NCI-H1436 treated with DMSO at 0.1 percent for 48 hours (cell line): ENCODE measurements around the gene CD52.

Source experiments
- DNase-seq: peaks from one replicate; lab custom pipeline; 2025; lab: John Stamatoyannopoulos, UW

Gene CD52, protein sequence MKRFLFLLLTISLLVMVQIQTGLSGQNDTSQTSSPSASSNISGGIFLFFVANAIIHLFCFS

DNA sequence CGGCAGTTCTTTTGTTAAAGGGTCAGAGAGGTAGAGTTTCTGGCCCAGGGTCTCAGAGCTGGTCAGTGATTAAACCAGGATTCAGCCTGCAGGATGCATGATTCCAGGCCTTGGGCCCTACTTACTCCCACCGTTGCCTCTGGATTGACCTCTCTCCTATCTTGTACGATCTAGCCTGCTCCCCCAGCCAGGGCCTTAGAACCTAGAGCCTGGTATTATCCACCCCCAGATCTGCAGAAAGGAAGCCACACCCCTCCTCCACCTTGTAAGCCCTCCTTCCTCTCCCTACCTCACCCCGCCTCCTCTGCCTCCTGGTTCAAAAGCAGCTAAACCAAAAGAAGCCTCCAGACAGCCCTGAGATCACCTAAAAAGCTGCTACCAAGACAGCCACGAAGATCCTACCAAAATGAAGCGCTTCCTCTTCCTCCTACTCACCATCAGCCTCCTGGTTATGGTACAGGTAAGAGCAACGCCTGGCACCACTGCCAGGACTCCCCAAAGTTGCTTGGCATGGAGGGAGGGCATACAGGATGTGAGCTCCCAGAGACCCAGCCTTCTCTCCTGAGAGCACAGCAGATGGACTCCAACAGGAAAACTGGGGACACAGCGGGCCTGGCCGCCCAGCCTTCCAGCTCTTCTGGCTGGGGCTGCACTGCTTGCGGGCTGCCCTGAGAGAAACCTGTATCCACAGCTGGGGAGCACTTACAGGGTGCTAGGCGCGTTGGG lies at the start of gene CD52:
Gene CD52 (plus strand): TSS at position 347 of the 726 bp plus-strand sequence. CDS start 60 bp downstream, at position 407.
- DNase-seq = no peak

DNA sequence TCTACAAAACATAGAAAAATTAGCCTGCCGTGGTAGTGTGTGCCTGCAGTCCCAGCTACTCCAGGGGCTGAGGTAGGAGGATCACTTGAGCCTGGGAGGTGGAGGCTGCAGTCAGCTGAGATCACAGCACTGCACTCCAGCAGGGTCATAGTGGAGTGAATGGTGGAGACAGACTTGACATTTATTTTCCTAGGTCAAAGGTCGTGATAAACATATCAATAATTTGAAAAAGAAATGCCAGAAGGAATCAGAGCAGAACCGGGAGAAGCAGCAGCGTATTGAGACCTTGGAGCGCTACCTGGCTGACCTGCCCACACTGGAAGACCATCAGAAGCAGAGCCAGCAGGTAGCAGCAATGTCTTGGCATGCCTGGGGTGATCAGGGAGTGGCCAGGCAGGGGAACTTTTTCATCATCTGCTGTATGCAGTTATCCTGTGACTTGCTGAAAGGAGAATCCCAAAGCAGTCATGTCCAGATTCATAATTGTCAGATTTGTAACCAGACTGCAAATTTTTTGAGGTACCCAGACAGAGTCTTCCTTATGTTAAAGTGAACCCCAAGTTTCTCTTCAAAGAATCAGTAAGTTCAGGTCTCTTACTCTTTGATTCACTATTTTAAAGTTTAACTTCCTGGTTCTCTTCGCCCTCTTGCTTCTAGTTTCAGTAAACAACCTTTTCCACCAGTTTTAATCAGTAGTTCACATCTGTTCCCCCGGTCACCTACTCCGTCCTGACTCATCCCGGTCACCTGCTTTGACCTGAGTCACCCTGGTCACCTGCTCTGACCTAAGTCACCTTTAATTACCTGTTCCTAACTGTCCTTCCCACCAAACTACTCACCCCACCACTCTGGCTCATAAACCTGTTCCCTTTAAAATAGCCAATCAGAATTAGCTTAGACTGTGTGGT lies 49.2 kb upstream of the CD52 start:
- DNase-seq = no peak

DNA sequence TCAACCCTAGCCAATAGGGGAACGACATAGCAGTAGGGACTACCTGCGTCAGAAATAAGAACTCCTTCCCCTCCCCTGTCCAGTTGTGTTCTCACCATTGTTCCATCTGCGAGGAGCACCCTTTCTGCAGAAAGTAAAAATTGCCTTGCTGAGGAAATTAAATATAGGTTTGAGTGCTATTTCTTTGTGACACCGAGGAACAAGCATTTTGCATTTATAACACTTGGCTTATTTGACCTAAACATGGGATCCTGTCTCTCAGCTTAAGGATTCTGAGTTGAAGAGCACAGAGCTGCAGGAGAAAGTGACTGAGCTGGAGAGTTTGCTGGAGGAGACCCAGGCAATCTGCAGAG lies 48.6 kb upstream of the CD52 start:
- no peak for DNase-seq

DNA sequence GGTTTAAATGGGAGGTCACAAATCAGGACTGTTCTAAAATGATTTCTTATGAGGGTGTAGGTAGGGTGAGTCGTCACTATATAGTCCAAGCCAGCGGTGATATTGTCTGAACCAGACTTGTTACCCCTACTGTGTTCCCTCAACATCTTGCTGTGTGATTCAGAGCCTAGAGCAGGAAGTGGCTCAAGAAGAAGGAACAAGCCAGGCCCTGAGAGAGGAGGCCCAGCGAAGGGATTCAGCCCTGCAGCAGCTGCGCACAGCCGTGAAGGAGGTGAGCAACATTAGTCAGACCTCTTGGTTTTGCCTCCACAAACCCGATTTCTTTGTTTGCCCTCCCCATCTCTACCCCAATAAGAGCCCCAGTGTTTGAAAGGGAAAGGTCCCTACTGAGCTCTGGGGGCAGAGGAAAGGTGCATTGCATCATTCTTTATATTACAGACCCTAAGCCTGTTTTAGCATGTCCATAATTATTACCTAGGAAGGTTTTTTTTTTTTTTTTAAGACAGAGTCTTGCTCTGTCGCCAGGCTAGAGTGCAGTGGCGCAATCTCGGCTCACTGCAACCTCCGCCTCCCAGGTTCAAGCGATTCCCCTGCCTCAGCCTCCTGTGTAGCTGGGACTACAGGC lies 42.8 kb upstream of the CD52 start:
- no peak for DNase-seq

DNA sequence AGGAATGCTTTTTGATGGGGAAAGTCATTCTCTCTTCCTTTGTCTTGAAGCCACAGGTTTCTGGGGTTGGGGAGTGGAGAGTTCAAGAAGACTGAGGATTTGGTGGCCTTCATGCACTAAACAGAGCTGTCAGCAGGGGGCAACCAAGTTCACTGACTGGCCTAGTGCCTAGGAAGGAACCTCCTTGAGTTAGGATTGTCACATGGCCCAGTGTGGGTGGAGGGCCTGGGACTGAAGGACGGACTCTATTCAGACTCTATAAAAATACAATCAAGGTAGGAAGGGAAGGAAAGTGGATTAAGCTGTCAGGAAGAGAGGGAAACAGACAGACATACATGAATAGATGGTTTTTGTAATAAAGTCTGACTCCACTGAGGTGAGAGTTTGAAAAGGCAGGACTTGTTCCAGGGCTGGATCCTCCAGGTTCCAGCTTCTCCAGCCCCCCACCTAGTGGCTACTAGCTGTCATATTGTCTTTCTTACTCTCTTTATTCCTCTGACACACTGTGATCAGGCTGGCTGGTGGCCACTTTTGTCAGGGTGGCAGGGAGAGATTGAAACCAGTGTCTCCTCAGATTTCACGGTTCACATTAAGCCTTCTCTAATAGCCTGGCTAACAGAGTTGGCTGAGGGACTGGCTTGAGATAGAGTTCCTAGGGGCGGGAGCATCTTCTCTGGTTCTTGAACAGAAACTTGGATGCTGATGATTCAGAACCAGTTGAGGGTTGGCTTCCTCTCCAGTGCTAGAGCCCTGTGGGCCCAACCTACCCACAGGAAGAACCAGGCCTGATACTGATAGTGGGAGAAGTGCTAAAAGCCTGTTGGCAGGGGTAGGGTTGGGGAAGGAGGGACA lies 42.0 kb upstream of the CD52 start:
- no peak for DNase-seq

DNA sequence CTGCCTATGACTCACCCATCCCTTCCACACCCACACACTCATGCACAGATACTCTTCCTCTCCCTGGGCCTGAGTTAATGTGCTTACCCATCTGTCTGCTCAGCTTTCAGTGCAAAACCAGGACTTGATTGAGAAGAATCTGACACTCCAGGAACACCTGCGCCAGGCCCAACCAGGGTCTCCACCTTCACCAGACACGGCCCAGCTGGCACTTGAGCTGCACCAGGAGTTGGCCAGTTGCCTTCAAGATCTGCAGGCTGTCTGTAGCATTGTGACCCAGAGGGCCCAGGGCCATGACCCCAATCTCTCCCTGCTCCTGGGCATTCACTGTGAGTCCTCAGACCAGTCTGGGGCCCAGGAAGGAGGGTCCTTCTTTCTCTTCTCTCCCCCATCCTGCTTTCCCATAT lies 41.3 kb upstream of the CD52 start:
- no peak for DNase-seq

DNA sequence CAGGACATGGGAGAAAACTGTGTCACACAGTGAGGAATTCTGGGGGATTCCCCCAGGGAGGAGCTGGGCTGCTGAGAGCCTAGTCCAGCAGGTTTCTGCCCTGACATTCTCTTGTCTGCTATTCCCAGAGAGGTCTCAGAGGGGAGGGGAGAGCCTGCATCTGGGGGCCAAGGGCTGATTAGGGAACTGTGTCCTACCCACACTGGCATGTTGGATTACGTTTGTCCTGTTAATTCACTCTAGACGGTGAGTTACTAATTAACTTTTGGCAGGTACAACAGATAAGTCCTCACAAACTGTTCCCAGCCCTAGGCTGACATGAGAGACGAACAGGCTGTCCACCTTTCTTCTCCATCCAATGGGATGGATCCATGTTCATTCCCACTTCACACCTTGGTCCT lies 40.5 kb upstream of the CD52 start:
- no peak for DNase-seq

DNA sequence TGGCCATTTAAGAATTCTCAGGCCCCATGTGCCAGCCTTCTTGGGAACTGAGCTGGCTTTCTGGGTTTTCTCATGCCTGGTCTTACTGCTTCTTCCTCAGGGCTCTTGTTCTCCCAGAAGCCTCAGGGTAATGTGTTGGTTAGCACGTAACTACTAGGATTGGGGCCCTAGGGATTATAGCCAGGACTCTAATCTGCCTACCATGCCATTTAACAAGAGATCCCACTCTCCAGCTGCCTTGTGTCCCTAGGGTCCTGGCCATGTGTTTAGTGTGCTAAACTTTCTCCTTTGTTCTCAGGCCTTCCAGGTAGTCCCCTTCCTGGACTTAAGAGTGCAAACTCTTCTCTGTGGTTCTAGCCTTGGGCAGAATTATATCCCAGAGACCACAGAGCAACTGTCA lies 40.0 kb upstream of the CD52 start:
- DNase-seq = no peak

DNA sequence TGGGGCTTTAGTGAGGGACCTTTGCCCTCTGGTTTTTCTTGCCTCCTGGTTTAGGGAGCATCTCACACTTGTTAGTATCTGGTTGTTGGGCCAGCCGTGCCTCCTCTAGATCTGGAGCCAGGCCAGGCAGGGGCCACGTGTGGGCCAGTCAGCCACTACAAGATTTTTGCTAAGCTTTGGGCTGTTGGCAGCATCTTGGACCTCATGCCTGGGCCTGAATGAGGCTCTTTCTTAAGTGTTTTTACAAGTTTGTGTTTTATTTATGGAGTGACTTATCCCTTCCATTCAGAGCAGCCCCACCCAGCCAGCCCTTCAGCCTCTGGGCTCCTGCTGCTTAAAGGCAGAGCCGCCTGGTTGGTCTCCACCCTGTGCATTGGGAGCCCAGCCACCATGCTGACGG lies 39.5 kb upstream of the CD52 start:
- no peak for DNase-seq

DNA sequence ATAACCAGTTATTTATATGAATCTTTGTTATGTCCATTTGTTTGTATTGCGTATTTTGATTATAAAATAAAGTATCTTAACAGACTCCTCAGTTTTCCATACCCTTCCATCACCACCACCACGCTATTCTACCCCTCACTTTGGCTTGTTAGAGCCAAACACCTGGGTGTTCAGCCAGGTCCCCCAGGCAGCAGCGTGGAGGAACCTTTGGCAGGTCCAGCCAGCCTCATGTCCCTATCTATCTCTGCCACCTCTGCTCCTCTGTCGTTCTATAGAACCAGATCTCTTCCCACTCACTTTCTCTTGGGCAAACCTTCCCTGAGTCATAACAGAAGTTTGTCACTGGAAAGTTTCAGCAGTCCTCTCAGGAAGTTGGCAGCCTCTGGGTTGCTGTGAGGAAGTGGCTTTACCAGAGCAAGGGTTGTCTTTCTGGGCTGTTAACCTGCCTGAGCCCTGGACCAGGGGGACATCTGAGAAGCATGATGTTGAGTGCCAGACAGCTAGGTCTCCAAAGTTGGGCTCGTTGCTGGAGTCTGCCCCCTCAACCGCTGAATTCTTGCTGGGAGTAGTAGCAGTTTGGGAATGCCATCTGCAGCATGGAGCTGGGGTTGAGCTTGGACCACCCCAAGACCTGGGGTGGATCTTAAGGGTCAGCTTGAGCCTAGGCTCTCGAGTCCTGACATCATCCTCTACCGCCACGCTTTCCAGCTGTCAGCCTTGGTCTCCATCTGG lies 38.9 kb upstream of the CD52 start:
- DNase-seq = no peak

DNA sequence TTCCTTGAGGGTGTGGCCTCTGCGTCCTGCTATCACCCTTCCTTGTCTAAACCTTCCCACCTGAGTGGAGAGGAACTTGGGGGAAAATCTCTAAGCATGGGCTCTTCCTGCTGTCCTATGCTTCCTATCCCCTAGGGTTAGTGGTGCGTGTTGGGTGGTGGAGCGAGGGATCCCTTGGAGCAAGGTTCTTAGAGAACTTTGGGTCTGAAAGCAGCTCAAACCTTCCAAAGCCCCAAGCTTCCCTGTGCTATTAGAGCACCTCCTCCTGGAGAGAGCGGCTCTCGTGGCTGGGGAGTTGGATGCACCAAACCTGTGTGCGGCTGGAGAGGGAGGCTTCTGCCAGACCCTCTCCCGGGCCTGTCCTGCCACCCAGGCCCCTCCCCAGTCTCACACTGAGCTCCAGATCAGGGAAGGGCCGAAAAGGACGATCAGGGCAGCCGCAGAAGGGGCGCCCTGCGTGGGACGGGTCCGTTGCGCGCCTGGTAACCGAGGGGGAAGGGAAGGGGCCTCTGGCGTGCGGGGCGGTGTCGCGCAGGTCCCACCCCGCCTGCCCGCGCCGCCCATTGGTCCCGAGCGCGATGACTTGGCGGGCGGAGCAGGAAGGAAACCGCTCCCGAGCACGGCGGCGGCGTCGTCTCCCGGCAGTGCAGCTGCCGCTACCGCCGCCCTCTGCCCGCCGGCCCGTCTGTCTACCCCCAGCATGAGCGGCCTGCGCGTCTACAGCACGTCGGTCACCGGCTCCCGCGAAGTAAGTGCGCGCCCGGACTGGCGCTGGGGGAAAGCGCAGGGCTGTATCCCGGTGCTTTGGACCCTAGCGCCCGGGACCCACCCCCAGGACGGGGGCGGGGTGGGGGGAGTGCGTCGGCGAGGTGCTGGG lies 38.1 kb upstream of the CD52 start, which contains the start of gene SH3BGRL3:
Gene SH3BGRL3 (plus strand): TSS at position 631 of the 877 bp plus-strand sequence. CDS start 70 bp downstream, at position 701.
- no peak for DNase-seq

DNA sequence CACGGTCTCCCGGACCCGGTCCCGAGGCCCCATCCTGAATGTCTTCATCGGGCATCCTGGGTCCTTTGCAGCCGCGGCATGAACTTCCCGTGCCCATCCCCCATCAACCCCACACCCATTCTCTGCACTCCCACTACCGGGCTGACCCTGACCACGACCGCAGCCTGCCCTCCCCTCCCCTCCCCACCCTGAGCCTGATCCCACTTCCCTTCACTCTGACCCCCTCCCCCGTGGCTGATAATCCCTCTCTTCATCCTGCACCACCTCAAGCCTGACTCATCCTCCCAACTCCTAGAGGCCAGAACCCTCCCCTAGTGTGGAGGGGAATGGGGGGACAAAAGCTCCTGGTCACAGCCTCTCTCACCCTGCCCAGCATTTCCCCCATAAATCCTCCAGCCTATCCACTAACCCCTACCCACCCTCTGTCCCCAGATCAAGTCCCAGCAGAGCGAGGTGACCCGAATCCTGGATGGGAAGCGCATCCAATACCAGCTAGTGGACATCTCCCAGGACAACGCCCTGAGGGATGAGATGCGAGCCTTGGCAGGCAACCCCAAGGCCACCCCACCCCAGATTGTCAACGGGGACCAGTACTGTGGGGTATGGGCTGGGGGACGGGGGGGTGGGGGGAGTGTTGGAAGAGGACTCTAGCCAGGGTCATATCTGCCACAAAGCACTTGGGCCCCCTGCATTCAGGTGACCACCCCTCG lies 37.3 kb upstream of the CD52 start:
- DNase-seq = no peak

DNA sequence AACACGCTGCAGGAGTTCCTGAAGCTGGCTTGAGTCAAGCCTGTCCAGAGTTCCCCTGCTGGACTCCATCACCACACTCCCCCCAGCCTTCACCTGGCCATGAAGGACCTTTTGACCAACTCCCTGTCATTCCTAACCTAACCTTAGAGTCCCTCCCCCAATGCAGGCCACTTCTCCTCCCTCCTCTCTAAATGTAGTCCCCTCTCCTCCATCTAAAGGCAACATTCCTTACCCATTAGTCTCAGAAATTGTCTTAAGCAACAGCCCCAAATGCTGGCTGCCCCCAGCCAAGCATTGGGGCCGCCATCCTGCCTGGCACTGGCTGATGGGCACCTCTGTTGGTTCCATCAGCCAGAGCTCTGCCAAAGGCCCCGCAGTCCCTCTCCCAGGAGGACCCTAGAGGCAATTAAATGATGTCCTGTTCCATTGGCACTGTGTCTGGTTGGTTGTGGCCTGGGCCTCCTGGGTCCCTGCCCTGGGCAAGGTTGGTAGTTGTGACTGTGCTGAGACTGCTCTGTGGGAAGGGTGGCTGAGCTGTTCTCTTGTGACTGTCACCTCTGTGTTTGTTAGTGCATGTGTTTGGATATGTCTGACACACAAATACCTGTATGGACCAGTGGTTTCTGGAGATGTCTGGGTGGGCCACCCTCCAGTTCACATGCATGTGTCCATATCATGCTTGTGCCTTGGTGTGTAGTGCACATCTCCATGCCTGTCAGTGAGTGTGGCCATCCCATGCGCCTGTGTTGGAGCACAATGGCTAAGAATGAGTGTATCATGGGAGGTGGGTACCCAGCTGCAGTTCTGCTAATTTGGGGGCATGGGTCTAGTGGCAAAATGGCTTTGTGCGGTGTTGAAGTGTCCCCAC lies 36.4 kb upstream of the CD52 start:
- DNase-seq = no peak

DNA sequence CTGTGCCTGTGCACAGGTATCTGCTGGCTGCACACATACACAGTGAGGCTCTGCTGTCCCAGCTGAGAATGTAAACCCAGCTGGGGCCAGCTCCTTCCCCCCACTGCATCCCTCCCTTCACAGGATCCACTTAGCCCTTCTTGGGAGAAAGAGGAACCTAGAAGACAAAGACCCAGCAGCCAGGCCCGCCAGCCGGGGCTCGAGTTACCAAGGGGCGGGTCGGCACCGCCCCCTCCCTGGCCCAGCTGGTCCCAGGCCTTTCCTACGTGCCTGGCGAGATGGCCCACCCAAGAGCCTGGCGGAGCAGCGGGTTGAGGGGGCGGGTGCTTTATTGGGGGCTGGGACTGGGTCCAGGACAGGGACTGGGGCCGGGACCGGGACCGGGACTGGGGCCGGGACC lies 35.8 kb upstream of the CD52 start:
- no peak for DNase-seq

DNA sequence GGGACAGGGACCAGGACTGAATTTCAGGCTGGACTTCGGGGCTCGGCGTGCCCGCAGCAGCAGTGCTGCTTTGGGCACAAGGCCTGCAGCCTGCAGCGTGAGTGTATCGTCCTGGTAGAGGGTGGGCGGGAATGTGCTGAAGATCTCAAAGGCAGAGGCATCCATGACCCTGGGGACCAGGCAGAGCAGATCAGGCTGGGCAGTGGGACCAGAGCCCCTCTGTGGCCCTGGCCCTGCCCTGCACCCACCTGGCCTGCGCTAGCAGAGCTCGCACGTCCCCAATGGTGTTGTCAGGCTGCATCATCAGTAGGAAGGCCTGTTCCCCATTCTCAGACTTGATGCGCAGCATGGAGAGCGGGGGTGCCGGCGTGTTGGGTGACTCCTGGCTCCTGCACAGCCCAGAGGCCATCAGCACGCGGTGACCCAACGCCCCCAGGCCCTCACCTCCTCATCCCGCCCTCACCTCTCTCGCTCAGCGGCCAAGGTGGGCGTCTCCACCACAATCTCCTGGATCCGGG lies 35.3 kb upstream of the CD52 start:
- DNase-seq = no peak

DNA sequence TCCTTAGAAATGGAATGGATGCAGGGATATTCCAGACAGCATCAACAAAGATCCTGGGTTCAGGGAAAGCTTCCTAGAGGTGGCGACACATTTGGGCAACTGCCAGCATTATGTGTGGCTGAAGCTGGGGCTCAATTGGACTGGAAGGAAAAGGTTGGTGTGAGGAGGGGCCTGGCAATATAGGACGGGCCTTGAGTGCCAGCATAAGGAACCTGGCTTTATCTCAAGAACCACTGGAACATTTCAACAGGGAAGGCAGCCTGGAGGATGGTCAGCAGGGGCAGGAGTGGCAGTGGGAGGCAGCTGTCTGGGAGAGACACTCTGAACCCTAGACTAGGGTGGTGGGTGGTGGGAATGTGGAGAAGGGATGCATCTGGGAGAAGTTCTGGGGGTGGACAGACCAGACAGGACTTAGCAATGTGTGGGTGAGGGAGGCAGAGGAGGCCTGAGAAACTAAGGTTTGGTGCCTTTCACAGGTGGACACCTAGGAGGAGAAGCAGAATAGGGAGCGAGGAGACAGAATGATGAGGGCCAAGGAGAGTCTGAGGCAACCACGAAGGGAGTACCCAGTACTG lies 34.4 kb upstream of the CD52 start:
- no peak for DNase-seq

DNA sequence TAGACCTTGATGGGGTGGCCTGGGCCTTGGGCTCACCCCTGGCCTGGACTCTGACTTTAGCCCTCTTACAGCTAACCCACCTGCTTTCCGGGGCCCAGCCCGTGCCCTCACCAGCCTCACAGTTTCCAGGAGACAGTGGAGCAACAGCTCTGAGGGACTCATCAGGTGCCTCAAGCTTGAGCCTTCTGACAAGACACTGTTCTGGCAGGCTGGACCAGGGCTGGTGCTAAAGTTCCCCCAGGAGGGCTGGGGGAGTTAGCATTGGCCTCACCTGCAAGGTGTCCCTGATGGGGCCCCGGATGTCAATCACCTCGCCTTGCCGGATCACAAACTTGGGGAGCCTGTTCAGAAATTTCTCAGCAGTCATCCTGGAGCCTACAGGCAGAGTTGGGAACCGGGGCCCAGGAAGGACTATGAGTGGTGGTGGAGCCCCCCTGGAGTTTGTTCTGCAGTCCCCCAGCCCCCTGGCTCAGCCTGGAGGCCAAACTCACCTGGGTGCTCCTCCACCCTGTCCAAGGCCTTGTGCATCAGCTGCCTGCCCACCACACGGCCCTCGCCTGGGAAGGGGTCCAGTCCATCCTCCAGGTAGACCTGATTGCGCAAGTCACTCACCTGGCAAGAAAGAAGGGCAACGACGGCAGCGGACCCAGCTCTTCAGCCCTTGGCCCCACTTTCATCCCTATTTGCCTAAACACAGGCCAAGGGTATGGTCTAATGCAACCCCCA lies 33.7 kb upstream of the CD52 start:
- DNase-seq = no peak
